Midbrain (tissue), 1 donor: Measurements from ENCODE around the gene TDRD12.

ENCODE experiments used
- DNase-seq: peaks from one replicate; lab custom pipeline; 2025; lab: John Stamatoyannopoulos, UW

Gene TDRD12

DNA sequence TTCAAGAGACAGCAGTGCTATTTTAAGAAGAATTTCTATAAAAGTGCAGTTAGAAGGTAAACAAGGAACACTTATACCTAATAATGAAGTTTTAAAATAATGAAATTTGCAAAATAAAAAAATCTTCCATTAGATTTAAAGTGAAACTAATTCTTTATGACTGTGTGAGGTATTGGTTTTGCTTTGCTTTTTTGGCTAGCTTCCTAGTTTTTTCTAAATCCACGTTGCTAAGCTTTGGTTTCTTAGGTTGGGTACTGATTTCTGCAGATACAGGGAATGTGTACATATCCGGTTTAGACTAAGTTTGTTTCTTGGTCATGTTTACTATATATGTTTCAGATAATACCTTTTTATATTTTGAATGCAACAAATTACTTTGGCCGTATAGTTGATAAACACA, 90.2 kb downstream of the TDRD12 start:
- no peak for DNase-seq

DNA sequence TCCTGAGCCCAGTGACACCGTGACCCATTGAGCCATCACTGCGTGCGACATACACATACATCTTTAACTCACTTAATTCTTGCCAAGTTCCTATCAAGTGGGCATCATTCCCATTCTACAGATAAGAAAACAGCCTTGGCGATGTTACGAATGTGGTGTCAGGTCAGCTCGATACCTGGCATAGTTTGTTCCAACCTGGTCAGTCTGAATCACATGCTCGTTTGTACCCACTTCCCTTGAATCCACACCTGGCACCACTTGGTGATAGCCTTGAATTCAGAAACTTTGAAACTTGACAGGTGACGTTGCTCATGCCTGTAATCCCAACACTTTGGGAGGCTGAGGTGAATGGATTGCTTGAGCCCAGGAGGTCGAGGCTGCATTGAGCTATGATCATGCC, 90.9 kb downstream of the TDRD12 start:
- DNase-seq, result no peak

DNA sequence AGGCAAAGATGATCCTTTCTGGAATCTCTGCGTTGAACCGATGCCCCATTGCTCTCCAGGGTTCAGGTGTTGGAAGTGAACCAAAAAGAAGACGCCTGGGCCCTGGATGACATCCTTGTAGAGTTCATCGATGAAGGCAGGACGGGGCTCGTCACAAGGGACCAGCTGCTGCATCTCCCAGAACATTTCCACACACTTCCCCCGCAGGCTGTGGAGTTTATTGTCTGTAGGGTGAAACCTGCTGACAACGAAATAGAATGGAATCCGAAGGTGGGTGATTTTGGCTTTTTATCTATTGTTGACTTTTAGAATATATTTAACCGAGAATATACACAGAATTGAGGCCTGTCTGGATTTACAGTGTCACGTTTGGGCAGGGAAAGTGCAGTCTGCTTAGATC, 91.6 kb downstream of the TDRD12 start:
- DNase-seq, result no peak

DNA sequence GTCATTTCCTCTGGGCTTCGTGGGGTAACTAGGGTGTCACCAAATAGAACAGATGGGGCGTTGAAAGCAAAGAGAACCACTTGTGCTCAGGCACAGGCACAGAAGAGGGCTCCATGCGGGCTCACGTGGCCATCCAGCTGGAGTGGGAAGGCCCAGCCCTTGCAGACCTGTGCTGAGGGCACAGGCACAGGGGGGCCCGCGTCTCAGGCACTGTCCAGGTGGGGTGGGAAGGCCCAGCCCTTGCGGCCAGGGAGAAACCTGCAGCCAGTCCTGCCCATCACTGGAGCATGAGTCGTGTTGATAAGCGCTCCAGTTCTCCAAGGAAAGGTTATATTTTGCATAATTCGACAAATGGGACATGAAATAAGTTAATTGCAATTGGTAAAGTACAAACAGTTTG, 92.5 kb downstream of the TDRD12 start:
- DNase-seq, result no peak

DNA sequence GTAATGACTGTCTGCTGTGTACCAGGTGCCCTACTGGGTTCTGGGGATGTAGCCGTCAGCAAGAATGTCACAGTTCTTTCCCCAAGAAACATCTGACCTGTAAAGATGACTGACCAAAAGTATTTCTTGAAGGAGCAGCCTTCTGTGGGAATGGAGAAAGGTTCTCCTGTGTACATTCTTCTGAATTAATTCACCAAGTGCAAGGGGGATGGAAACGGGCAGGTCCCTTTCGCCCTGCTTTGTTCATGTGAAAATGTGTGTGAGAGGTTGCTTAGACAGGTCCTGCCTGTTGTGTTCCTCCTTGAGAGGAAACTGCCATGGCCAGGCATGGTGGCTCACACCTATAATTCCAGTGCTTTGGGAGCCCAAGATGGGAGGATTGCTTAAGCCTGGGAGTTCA, 93.0 kb downstream of the TDRD12 start:
- no peak for DNase-seq

DNA sequence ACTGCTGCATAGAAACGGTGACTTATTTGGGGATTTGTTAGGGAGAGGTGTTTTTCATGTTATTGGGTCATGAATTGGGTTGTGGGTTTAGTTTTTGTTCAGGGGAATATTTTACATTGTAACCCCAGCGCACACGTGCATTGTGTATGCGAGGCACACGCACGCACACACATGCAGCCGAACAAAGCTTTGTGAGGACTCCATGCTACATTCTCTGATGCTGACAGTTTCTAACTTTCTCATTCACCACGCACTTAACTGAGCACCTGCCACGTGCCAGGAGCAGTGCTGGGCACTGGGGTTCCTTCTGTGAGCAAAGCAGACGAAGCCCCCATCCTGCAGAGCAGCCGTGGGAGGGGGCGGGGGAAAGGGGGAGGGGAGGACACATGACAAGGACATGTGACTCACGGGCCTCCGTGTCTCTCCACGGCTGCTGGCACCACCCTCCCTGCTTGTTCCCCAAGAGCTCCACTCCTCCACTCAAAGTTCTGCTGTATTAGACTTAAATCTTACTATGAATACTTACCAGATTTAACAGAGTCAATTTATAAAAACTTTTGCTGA, 94.4 kb downstream of the TDRD12 start:
- DNase-seq, result peak; percentile 16

DNA sequence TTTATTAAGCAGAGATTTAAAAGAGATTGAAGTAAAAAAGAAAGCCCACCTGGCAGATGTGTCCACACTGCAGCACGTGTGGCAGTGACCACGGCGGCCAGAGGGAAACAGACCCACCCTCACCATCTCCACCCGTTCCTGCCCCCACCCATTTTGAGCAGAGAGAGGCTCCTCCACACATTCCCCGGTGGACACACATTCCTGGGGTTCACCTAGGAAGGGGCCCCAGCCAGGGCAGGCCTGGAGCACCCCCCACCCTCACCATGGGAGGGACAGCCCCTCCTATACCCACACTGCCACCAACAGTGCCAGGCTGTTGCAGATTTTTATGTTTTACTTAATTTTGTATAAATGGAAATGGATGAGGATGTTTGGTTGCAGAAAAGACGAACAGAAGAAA, 95.1 kb downstream of the TDRD12 start:
- DNase-seq, result no peak

DNA sequence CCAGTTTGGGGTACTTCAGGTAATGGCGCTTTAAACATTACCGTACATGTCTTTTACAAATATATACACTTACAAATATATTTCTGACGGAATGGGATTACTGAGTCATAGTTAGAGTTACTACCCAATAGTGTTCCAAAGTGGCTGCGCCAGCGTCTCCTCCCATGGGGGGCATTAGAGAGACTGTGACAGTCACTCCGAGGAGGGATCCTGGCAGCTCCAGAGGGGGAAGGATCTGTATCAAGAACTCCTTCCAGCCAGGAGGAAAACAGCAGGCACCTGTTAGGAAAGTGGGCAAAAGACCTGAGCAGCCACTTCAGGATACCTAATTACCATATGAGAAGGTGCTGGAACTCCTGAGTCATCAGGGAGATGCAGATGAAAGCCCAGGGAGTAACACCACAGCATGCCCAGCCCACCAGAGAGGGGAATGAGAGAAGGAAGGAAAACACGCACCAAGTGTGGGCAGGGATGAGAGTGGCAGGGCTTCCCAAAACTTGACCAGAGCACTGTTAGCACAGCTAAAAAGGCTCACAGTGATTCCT, 97.1 kb downstream of the TDRD12 start:
- DNase-seq, result no peak

DNA sequence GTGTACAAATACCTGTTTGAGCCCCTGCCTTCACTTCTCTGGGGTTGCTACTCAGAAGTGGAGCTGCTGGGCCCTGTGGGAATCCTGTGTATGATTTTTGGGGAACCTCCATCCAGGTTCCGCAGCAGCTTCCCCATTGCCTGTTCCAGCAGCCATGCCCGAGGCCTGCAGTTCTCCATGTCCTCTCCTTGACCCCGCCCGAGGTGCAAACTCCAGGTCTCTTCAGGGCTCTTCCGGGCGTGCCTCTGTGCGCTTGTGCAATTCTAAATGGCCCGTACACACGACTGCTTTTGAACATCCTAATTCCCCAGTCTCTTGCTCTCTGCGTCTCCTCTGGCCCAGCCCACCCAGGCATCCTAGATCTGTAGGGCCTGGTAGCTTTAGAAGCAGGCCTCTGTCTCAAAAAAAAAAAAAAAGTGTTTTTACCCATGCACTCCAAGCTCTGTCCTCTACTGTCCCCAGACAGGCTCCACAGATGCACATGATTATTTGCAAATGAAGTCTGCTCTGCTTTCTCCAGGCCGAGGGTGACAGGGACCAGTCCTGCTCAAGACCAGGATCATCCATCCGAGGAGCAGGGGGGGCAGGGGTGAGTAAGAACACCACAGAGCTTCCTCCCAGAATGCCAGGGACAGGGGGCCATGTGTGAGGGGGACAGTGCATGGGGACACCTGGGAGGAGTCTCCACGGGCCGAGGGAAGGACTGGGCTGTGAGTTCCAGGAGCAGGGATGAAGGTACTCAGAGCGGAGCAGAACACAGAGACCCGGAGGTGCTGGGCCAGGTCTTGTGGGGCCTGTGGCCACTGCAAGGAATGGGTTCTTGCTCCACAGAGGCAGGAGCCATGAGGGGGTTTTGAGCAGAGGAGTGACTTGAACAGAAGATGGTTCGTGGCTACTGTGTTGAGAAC, 98.3 kb downstream of the TDRD12 start:
- no peak for DNase-seq

DNA sequence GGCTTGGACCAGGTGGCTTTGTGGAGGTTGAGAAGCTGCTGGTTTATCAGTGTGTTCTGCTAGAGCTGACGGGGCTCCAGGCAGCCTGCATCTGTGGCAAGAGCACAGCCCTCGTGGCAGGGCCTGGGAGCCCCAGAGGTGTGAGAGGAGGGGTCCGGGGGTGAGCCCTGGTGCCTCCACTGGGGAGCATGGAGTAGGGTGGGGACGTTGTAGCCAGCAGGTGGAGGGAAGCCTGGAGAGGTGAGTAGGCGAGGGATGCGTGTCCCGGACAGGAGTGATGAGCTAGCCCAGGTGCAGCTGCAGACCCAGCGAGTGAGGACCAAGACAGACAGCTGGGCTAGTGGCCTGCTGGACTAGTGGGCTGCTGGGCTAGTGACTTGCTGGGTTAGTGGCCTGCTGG, 99.0 kb downstream of the TDRD12 start:
- DNase-seq, result no peak

DNA sequence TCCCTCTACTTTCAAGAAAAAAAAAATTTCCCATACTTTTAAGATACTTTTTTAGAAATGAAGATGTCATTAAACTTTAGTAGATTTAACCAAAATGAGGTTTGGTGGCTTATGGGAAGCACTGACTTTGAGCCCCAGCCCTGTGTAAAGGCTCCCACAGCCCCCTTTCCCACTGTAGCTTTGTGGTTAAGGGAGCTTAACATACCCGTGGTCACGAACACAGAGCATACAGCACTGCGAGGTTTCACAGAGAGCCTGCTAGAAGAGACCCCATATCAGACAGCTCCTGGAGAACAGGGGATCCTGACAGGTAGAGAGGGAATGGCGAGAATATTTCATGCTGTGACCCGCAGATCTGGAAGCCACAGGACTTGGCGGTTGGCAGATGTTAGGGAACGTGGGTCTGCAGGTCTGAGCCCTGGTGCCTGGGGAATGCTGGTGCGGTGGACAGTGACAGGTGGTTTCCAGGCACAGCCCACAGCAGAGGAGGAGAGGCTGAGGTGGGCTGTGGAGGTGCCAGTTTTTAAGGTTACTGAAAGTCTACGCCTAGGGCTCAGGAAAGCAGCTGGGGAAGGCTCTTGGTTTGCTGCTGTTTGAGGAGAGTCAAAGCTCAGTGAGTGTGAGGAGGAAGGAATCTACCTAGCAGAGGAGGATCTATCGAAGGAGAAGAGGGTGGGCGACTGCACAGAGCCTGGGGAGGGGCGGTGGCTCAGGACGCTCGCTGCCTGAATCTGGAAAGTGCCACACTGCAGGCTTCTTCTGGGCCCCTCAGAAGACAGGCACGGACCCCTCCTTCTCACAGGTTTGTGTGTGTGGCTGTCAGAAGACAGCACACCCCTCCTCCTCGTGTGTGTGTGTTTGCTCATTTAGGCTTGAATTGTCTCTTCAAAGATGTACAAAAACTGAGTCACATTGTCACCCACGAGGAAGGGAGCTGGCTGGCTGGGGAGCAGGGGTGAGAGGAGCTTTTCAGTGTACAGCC, 100.1 kb downstream of the TDRD12 start:
- DNase-seq, result no peak

DNA sequence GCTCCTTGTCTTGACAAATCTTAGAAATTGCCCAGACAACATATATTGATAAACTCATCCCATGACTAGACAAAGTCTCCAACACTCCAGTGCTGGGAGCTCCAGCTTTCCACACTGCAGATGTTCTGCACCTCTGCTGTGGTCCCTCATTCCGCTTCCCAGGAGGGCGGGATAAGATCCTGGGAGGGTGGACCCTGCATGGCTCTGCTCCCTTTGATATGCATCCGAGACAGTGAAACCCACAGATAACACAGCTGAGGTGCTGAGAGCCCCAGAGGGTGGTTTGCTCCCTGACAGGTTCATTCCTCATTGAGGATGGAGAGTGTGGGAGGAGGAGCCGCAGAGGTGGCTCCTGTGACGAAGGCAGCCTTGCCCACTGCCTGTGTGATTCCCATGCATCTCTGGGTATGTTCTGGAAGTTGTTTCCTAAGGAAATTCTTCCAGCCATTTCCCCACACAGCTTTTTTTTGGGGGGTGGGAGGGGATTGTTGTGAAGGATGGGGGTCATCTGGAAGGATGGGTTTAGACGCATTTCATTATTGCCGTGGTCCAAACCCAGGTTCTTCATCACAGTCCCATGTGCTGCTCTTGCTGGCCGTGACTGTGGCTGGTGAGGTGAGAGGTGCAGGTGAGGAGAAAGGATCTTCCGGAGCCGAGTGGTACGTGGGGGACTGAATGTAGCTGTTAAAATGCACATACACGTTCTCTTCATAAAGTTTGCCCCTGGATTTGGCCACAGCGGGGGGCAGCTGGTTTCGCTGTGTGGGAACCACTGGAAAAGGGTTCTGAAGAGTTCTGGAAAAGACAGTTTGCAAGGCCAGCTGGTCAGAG, 103.6 kb downstream of the TDRD12 start:
- no peak for DNase-seq

DNA sequence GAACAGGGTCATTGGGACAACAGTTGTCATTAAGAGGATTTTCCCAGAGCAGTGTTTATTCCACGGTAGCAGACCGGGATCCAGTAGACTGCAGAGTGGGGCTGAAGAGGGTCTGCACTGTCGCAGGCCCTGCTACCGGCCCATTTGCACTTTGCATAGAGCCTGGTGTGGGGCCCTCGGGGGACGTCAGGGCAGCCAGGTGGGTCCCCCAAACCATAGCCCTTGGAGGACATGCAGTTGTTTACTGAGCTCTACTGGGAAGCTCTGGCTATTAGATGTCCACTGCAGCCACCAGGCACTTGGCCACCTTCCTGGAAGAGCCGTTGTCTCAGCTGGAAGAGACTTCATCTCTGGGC, 104.2 kb downstream of the TDRD12 start:
- no peak for DNase-seq

DNA sequence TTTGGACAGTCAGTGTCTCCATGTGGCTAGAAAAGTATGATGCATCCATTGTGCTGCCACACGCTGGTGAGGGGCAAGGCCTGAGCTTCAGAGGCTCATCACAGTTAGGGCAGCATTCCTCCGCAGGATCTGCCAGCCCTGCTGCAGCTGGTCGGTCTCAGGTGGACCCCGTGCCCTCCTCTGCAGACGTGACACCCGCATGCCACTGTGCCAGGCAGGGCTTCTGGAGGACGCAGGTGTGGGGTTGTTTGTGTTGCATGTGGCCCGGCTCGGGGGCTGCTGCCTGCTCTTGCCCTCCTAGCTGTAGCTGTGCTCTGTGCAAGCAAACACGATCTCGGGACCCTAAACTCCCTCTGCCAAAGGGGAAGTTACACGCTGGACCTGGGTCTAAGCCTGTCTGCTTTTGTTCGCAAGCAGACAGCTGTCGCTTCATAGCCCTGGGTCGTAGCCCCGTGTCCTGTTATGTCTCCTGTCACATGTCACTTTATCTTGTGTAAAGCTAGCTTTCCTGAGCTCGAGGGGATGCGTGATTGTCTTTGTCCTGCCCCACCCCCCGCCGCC, 104.7 kb downstream of the TDRD12 start:
- no peak for DNase-seq

DNA sequence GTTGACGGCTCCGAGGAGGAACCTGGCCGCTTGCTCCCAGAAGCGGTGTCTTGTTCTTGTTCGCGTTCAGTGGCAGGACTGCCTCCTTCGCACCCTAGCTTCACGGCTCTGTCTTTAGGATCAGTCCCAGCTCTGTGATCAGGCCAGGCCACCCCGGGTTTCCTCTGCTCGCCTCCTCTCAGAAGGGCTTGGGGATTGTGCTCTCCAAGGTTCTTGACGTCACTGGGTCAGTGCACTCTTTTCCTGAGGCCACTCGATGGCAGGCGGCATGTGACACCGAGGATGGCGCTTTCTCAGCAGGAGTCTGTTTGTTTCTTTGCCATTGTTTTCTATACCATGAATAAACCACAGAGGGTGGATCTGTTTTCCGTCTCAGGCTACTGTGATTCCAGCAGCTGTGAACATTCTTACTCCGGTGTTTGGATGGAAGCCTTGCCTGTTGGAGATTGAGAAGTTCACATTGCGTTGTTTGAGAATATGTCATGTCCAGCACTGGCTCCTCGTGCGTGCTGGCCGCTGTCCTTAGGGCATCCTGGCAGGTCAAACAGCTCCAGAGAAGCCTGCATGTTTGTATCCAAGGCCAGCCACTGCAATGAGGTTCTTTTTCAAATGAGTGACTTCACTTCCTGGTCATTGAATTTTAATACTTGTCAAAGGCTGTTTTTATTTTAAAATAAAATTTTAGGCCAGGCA, 105.5 kb downstream of the TDRD12 start:
- DNase-seq, result no peak

DNA sequence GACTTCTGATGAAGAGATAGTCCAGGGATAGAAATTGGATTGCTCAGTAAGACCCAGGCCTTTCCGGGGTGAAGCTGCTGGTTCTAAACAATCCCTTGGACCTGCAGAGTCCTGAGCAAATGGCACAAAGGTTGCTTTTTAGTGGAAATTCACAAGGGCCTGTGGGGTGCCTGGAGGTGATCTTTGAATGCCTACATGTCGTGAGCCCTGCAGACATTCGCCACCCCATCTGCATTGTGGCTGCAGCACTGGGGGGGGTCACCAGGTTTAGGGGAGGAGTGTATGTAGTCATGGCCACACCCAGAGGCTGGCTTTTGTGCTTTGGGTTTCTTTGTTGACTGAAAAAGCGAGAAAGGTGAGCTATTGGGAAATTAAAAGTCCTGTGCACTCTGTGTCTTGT, 108.6 kb downstream of the TDRD12 start:
- DNase-seq, result no peak

DNA sequence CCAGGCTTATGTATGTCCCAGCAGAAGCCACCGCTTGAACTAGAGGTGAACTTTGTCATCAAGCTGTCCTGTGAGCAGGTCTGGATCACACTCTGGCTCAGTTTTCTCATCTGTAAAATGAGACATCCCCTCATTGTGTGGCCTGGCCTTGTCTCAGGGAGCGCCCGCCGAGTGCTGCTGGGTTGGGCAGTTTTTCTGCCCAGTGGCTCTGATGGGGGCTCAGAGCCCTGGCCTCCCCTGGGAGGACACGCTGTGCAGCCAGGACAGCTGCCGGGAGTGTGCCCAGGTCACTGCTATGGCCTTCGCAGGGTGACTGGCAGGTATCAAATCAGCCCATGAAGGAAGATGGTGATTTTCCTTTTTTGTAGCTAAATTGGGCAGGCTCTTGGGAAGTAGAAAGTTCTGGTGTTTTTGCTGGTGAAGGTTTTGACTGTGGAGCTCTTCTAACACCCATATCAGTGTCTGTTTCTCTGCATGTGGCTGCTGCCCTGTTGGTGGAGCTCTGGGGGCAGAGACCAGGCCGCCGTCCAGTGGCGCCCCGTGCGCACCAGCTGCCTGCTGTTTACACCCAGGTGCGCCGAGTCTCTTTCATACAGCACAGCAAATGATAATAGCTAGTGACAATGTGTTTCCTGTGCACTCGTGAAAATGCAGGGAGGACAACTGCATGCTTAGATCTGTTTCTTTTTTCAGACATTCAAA, 109.2 kb downstream of the TDRD12 start:
- DNase-seq, result no peak

DNA sequence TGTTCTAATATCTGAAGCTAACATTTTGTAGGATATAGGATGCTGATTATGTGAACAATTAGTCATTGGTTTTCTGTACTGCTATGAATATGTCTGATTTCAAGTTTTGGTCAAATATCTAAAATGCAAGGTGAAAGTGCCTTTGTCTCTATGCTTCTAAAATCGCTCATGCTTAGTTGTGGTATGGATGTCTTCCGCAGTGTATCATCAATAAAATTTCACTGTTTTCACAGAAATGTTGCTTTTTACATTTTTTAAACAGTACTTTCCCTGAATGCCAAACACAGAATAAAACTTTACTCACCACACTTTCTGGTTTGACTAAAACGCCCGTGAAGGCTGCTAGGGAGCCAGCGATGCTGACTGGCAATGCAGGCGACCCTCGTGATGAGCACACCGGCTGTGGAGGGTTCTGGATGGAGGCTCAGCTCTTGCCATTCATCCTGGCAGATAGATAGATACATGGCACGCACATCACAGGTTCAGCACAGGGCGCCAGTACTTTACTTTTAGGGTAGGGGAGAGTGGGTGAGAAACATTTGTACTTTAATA, 109.9 kb downstream of the TDRD12 start:
- DNase-seq, result no peak

DNA sequence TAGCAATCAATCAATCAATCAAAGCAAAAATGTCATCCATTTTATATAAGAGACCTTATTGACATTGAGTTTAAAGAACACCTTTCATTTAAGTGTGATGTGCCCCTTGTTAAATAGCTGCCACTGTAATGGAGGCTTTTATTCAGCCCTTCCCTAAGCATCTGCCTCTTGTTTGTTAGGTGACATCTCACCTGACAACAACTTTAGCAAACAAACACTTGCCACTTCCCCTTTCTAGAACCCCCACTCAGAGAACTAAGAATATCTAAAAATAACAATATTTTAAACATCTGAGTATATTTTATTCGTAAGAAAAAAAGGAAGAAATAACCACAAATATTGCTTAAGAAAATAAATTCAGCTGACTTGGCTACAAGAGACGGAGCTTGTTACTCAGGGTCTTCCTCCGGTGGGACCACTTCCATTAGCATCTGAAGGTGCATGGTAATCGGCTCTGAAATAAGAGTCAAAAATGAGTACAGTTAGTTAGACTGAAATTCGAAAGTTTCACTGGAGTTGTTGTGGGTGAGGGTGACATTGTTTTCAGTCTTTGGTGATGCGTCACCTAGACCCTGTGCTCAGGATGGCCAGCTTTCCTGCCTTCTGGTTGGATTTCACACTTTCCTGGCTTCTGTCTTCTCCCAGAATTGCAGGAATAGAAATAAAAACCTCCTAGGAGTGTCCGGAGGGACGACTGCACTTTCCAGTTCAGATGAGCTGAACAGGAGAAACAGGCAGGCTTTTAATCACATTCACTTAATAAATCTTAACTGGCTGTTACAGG, 110.9 kb downstream of the TDRD12 start:
- DNase-seq, result no peak
